OCI-LY7 (cell line): ENCODE measurements around the gene VPS13D.

ENCODE experiments used
- CTCF ChIP-seq: fragments of 200-600 bp; sonication (generic); conservative IDR thresholded peaks from 2 replicates; pipeline ENCODE4 v1.5.1; 2014; ENCODE audit warnings: mild to moderate bottlenecking, antibody characterized with exemption, low read length, moderate library complexity, mixed read lengths
- EZH2phosphoT487 ChIP-seq: fragments of 200-600 bp; sonication (generic); IDR thresholded peaks from 2 replicates; pipeline ENCODE4 v1.6.1; 2018; ENCODE audit warnings: low read depth, borderline replicate concordance, mild to moderate bottlenecking, mixed run types, antibody characterized with exemption, low read length, moderate library complexity, mixed read lengths

DNA sequence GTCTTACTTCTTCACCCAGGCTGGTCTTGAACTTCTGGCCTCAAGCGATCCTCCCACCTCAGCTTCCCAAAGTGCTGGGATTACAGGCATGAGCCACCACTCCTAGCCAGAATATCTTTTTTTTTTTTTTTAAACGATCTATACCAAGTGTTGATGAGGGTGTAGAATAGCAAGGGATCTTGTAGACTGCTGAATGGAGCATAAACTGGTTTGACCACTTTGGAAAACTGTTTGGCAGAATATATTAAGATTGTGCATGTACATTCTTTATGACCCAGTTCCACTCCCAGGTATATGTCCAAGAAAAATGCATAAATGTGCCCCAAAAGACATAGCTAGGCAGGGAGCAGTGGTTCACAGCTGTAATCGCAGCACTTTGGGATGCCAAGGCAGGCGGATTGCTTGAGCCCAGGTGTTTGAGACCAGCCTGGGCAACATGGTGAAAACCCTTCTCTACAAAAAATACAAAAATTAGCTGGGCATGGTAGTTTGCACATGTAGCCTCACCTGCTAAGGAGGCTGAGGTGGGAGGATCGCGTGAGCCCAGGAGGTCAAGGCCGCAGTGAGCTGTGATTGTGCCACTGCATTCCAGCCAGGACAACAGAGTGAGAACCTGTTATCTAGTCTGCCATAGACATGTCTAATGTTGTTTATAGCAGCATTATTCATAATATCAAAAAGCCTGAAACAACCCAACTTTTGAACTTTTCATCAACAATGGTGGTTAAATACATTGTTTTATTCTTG is 184.0 kb downstream of the VPS13D start:
- TF ChIP-seq CTCF (no peak), EZH2phosphoT487 (no peak)
